LNCAP (cell line): ENCODE data around the gene VPS39.

Experiments
- TF ChIP-seq, protein P1 (sequence below): fragments of 450-650 bp; IDR thresholded peaks from 2 replicates; pipeline ENCODE4 v1.5.1; 2017; ENCODE audit warnings: mild to moderate bottlenecking

VPS39 gene

DNA sequence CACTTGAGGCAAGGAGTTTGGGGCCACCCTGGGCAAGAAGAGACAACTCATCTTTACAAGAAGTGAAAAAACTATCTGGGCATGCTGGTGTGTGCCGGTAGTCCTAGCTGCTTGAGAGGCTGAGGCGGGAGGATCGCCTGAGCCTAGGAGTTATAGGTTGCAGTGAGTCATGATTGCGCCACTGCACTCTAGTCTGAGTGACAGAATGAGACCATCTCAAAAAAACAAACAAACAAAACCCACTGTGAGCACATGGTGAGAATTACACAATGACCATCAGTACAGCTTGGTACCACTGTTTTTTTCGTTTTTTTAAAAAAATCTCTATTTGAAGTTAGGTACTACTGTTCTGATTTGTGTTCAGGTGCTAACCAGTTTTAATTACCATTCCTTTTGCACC lies 13.6 kb downstream of the VPS39 start:
- TF ChIP-seq, protein P1, sequence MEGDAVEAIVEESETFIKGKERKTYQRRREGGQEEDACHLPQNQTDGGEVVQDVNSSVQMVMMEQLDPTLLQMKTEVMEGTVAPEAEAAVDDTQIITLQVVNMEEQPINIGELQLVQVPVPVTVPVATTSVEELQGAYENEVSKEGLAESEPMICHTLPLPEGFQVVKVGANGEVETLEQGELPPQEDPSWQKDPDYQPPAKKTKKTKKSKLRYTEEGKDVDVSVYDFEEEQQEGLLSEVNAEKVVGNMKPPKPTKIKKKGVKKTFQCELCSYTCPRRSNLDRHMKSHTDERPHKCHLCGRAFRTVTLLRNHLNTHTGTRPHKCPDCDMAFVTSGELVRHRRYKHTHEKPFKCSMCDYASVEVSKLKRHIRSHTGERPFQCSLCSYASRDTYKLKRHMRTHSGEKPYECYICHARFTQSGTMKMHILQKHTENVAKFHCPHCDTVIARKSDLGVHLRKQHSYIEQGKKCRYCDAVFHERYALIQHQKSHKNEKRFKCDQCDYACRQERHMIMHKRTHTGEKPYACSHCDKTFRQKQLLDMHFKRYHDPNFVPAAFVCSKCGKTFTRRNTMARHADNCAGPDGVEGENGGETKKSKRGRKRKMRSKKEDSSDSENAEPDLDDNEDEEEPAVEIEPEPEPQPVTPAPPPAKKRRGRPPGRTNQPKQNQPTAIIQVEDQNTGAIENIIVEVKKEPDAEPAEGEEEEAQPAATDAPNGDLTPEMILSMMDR: no peak

DNA sequence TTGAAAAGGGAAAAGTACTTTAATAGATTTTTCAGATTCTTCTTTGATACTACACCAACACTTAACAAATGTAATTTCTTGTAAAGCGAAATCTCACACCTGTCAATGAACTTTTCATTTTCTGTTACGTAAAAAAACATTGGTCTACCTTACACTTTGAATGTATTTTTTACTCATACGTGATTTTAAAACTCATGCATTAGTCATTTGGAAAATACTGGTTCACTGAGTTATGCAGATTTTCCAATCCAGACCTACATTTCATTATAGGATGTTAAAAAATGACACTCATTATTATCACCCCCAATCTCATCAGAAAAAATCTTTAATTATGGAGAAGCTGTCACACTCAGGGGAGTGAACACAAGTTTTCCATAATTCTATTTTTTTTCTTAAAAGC lies 14.7 kb downstream of the VPS39 start:
- TF ChIP-seq, protein P1: no peak

- TF ChIP-seq, protein P1: no peak
Observed at GRCh38 chr15:42191610-42192346, 16.3 kb downstream of the VPS39 start.

GRCh38 chr15:42190370-42190769 lies 17.7 kb downstream of the VPS39 start:
- TF ChIP-seq, protein P1: no peak

DNA sequence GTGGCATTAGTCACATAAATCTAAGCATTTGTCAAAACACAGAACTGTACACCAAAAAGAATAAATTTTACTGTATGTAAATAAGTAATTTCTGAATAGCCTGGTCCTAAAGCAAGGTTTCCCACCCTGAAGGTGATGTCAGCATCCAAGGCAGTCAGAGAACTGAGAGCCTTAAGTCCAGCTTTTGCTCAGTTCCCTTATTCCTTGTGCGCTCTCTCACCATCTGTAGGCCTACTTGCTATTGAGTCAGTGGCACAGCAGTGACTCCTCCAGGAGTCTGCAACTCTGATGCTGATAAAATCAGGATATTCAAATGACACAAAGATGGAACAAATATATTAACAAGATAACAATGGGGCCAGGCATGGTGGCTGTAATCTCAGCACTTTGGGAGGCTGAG lies 22.3 kb downstream of the VPS39 start:
- TF ChIP-seq, protein P1: no peak

- TF ChIP-seq, protein P1: no peak
Observed at GRCh38 chr15:42184736-42185135, 23.4 kb downstream of the VPS39 start.

GRCh38 chr15:42184296-42184695 lies 23.8 kb downstream of the VPS39 start:
- TF ChIP-seq, protein P1: no peak

DNA sequence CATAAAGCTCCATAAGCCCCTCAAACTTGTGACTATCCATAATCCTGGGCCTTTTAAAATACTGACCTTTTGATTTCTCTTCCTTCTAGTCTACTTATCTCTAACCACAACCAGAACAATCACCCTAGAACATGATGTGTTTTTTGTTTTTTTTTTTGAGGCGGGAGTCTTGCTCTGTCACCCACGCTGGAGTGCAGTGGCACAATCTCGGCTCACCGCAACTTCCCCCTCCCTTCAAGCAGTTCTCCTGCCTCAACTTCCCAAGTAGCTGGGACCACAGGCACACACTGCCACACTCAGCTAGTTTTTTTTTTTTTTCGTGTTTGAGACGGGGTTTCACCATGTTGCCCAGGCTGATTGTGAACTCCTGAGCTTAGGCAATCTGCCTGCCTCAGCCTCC lies 25.1 kb downstream of the VPS39 start:
- TF ChIP-seq, protein P1: no peak
